Measurements from ENCODE around the gene FAM111A.

FAM111A gene

GRCh38 chr11:59197991-59198390 lies 55.3 kb downstream of the FAM111A start:
- FAIRE-seq: no peak

GRCh38 chr11:59198726-59199125 lies 56.1 kb downstream of the FAM111A start:
- DNase-seq (ENCODE audit: insufficient read length, low spot score): no peak
- FAIRE-seq: no peak

More at GRCh38 chr11:59197991-59198390, 55.3 kb downstream of the FAM111A start:
- DNase-seq (ENCODE audit: insufficient read length, low spot score): no peak

- FAIRE-seq (no peak), DNase-seq (ENCODE audit: insufficient read length, low spot score) (no peak)
These were observed 57.1 kb downstream of the FAM111A start for GRCh38 chr11:59199546-59200422.

- DNase-seq (ENCODE audit: insufficient read length, low spot score) (no peak), FAIRE-seq (no peak)
These were observed 57.7 kb downstream of the FAM111A start for GRCh38 chr11:59200423-59200746.

- no peak for DNase-seq (ENCODE audit: insufficient read length, low spot score)
- FAIRE-seq: no peak
These were observed 58.7 kb downstream of the FAM111A start for GRCh38 chr11:59201353-59201752.

All from HTR-8/SVneo (cell line).